ENCODE results near the gene TCFL5.

- TF ChIP-seq POLR2AphosphoS5 (IDR thresholded peaks at IDR 0.05; ENCODE audit: low read depth, low read length) (no peak), SIN3A (IDR thresholded peaks at IDR 0.05; ENCODE audit: borderline replicate concordance, insufficient read depth, low read length) (no peak)
- TF ChIP-seq, protein P1, sequence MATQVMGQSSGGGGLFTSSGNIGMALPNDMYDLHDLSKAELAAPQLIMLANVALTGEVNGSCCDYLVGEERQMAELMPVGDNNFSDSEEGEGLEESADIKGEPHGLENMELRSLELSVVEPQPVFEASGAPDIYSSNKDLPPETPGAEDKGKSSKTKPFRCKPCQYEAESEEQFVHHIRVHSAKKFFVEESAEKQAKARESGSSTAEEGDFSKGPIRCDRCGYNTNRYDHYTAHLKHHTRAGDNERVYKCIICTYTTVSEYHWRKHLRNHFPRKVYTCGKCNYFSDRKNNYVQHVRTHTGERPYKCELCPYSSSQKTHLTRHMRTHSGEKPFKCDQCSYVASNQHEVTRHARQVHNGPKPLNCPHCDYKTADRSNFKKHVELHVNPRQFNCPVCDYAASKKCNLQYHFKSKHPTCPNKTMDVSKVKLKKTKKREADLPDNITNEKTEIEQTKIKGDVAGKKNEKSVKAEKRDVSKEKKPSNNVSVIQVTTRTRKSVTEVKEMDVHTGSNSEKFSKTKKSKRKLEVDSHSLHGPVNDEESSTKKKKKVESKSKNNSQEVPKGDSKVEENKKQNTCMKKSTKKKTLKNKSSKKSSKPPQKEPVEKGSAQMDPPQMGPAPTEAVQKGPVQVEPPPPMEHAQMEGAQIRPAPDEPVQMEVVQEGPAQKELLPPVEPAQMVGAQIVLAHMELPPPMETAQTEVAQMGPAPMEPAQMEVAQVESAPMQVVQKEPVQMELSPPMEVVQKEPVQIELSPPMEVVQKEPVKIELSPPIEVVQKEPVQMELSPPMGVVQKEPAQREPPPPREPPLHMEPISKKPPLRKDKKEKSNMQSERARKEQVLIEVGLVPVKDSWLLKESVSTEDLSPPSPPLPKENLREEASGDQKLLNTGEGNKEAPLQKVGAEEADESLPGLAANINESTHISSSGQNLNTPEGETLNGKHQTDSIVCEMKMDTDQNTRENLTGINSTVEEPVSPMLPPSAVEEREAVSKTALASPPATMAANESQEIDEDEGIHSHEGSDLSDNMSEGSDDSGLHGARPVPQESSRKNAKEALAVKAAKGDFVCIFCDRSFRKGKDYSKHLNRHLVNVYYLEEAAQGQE (IDR thresholded peaks at IDR 0.05; ENCODE audit: insufficient read depth in 1 of 2, low read depth in 2 of 2, low read length in 2 of 2), result no peak
Measured at GRCh38 chr20:62839816-62840215, 21.8 kb downstream of the TCFL5 start.

Measured in PFSK-1 (cell line).